Measurements from ENCODE around the gene TMTC2.

The TMTC2 gene

DNA sequence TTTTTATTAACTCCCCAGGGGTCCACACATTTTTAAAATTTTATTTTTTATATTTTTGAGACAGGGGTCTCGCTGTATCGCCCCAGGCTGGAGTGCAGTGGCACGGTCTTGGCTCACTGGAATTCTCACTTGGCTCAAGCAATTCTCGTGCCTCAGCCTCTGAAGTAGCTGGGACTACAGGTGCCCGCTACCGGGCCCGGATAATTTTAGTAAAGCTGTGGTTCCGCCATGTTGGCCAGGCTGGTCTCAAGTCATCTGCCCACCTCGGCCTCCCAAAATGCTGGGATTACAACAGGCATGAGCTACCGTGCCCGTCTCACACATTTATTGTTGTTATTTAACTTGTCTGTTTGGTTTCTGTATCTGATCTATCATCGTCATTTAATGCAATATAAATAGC lies 307.4 kb downstream of the TMTC2 start:
- no peak overlapping the region for H3K4me3 ChIP-seq (ENCODE audit: low read length)
- TF ChIP-seq, protein P1, sequence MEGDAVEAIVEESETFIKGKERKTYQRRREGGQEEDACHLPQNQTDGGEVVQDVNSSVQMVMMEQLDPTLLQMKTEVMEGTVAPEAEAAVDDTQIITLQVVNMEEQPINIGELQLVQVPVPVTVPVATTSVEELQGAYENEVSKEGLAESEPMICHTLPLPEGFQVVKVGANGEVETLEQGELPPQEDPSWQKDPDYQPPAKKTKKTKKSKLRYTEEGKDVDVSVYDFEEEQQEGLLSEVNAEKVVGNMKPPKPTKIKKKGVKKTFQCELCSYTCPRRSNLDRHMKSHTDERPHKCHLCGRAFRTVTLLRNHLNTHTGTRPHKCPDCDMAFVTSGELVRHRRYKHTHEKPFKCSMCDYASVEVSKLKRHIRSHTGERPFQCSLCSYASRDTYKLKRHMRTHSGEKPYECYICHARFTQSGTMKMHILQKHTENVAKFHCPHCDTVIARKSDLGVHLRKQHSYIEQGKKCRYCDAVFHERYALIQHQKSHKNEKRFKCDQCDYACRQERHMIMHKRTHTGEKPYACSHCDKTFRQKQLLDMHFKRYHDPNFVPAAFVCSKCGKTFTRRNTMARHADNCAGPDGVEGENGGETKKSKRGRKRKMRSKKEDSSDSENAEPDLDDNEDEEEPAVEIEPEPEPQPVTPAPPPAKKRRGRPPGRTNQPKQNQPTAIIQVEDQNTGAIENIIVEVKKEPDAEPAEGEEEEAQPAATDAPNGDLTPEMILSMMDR (conservative IDR thresholded peaks at IDR 0.05; ENCODE audit: low read length): no peak
- no peak for DNase-seq (ENCODE audit: low read depth)

DNA sequence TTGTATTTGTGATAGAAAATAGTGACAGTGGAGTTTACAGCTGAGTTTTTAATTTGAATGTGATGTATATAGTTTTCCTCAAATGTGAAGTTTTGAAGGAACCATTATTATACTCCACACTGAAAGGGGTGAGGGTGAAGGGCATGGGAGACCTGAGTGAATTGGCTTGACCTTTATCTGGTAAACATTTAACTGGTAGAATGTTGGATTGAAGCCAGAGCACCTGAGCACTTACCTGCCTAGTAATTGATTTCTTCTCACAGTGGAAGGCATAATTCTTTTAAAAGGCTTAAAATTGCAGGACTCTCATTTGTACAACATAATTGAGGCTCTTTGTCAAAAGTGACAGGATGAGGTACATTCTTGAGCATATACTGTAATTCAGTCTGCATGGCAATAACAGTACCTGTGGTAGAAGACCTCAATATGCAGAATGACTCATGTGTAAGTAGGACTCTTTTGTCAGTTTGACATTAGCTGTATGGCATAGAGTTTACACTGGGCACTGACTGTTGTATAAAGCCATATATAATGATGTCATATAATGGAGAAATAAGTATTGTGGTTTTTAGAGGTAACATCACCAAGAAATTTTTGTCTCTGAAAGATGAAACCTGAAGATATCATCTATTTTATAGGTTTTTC lies 309.6 kb downstream of the TMTC2 start:
- no peak overlapping the region for H3K4me3 ChIP-seq (ENCODE audit: low read length)
- no peak for DNase-seq (ENCODE audit: low read depth)
- TF ChIP-seq, protein P1 (conservative IDR thresholded peaks at IDR 0.05; ENCODE audit: low read length): no peak

DNA sequence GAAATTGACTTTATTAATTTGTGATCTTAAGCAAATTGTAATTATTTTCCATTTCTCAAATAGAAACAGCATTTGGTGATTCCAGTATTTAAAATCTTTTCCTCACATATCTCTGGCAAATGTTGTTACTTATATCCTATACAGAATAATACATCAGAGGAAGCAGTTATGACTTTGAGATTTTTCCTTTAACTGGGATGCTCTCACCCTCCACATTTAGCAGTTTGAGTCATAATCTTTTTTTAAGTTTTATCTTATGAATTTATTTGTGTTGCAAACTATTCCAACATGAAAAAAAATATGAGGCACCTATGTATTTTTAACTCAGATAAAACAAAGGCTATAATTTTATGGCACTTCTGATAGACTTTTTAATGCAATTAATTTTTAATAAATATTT lies 311.8 kb downstream of the TMTC2 start:
- TF ChIP-seq, protein P1 (conservative IDR thresholded peaks at IDR 0.05; ENCODE audit: low read length): no peak

DNA sequence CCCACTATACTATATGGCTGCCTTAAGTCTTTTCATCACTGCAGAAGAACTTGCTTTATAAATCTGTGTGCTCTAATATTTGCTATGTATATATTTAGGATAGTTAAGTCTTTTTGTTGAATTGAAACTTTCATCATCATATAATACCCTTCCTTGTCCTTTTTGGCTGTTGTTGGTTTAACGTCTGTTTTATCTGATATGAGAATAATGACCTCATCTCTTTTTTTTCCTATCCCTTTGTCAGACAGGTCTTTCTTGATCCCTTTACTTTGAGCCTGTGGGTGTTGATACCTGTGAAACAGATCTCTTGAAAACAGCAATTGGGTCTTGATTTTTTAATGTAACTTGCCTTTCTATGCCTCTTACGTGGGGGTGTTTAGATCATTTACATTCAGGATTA lies 316.3 kb downstream of the TMTC2 start:
- DNase-seq (ENCODE audit: low read depth): no peak
- TF ChIP-seq, protein P1 (conservative IDR thresholded peaks at IDR 0.05; ENCODE audit: low read length): no peak

More for the DNA sequence above, 311.8 kb downstream of the TMTC2 start:
- DNase-seq (ENCODE audit: low read depth): no peak
- H3K4me3 ChIP-seq (ENCODE audit: low read length): no peak overlapping the region

DNA sequence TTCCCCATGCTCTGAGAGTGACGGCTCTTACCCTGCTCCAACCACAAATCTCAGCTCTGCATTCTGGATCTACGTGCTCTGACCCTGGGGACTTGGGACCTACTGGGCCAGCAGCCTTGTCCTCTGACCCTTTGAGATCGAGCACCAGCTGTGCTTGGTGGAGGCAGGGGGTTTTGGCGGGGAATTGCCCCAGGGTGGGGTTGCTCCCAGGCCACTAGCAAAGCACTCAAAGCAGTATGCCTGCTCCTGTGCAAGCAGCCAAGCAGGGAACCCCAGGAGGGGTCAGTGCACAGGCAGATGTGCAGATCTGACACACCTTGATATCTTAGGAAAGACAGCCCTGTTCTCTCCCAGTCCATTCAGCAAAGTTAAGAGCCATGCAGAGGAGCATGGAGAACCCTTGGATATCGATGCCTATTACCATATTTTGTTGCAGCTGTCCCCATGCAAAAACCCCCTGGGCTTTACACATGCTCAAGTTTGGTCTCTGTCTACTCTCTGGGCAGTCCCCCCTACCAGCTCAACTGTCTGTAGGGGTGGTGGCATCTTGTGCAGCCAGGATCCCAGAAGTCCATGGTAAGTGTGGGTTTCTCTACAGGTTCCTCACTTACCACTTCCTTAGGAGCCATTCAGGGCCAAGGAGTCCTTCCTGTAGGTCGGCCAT lies 319.0 kb downstream of the TMTC2 start:
- TF ChIP-seq, protein P1 (conservative IDR thresholded peaks at IDR 0.05; ENCODE audit: low read length): no peak
- DNase-seq (ENCODE audit: low read depth): no peak

More for the DNA sequence above, 316.3 kb downstream of the TMTC2 start:
- no peak overlapping the region for H3K4me3 ChIP-seq (ENCODE audit: low read length)

DNA sequence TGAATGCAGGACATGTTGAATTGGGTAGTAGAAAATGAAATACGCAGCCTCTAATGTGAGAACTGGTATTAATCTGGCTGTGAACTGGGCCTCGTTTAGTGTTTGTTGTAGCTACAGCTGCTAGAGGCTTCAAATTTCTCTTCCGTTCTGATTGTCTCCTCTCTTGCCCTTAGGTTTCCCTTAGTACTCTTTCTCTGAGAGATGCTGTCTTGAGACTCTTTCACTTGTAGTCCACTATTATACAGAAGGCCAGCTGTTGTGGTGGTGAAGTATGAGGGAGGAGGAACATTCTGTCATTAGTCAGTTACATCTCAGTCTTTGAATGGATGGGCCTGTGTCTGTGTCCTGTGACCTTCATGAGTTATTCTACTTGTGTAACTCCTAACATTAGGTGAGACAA lies 322.0 kb downstream of the TMTC2 start:
- TF ChIP-seq, protein P1 (conservative IDR thresholded peaks at IDR 0.05; ENCODE audit: low read length): no peak
- DNase-seq (ENCODE audit: low read depth): no peak
- no peak overlapping the region for H3K4me3 ChIP-seq (ENCODE audit: low read length)

More for the DNA sequence above, 319.0 kb downstream of the TMTC2 start:
- no peak overlapping the region for H3K4me3 ChIP-seq (ENCODE audit: low read length)
